GM21367 (cell line): ENCODE results near the gene FLNB.

Source experiments
- ATAC-seq: cut with Tn5 transposase; IDR thresholded peaks from one replicate; pipeline ENCODE4 v1.9.1; 2021; ENCODE audit not compliant: unreplicated experiment

Gene FLNB

DNA sequence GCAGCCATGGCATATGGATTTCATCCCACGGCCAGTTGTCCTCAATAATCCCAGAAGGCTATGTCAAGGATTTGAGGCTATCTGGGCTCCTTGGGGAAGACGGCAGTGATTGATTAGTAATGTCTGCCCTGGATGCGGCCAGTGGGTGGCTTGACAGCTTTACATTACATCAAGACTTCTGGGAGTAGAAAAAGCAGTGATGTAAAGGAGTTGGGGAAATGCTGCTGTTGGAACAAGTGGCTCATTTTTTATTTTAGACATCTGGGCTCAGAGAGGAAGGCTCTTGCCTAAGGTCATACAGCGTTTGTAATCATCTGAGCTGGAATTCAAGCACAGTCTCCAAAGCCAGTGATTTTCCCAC, 94.1 kb downstream of the FLNB start:
- no peak for ATAC-seq

DNA sequence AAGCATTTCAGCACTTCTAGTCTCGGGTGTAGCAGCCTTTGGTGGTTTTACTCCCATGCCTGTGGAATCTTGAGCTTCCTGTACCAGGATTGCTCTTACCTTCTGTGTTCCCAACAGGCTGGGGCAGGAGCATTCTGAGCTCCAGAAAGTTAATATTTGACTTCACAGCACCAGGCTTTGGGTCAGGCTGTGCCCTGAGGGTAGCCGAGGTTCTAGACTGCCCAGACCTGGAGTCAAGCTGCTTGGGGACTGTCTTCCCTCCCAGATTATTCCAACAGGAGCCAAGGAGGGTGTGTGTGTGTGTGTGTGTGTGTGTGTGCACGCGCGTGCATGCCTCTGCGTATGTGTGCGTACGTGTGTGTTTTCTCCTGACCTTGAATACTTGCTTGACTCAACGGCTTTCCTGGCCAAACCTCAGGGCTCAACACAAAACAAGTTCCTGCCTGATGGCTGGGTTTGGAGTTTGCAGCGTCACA, 94.8 kb downstream of the FLNB start:
- no peak for ATAC-seq

GRCh38 chr3:58104151-58104550, 95.9 kb downstream of the FLNB start:
- ATAC-seq: no peak

- no peak for ATAC-seq
Measured at GRCh38 chr3:58104712-58105111, 96.5 kb downstream of the FLNB start.

- ATAC-seq: no peak
Measured at GRCh38 chr3:58105196-58105595, 97.0 kb downstream of the FLNB start.

GRCh38 chr3:58106061-58106460, 97.8 kb downstream of the FLNB start:
- ATAC-seq: no peak

- ATAC-seq: no peak
Measured at GRCh38 chr3:58106640-58107039, 98.4 kb downstream of the FLNB start.

DNA sequence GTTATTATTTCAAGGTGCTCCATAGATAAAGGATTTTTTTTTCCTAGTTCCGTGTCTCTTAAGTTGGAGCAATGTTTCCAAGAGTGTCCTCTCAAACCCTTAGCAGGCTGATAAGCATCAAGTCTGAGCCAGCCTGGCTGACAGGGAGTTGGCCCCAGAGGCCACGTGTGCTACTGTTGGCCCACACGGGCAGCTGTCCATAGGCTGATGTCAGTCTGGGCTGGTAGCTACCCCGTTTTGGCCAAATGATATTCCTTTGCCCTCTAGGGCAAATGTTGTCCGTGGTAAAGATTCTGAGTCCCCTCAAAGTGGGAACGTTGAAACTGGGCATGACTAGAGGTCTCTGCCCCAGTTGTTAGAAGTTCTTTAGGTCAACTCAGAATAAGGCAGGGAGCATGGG, 99.4 kb downstream of the FLNB start:
- ATAC-seq: no peak

DNA sequence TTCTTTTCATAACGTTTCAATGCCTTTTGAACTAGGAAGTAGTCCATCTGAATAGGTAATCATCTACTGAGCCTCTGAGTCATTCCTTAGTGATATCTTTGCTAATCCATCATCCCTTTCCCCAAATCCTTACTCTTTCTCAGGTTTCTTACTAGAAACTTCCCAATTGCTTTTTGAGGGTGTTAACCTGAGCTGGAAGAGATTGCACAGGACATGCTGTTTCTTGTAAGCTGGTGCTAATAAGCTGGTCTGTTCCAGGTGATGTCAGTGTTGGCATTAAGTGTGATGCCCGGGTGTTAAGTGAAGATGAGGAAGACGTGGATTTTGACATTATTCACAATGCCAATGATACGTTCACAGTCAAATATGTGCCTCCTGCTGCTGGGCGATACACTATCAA, 101.5 kb downstream of the FLNB start:
- no peak for ATAC-seq

GRCh38 chr3:58111513-58112184, 103.4 kb downstream of the FLNB start:
- ATAC-seq: no peak

GRCh38 chr3:58112185-58112535, 103.9 kb downstream of the FLNB start:
- no peak for ATAC-seq

DNA sequence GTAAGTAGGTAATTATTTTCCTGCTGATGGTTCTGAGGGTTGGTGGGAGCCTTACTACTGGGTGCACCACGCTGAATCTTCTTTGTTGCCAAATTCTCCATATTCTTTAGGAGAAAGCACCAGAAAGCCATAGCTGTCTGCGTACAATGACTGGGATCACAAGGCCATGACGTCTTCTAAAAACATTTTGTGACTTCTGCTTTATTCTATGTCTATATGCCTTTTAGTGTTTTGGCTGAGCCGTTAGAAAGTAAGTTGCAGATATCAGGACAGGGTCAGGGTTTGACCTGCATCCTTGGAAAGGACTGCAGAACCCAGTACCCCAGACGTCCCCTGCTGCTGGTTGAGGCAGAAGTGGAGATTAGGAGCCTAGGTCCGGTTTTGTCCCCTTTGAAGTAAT, 107.0 kb downstream of the FLNB start:
- ATAC-seq: no peak

DNA sequence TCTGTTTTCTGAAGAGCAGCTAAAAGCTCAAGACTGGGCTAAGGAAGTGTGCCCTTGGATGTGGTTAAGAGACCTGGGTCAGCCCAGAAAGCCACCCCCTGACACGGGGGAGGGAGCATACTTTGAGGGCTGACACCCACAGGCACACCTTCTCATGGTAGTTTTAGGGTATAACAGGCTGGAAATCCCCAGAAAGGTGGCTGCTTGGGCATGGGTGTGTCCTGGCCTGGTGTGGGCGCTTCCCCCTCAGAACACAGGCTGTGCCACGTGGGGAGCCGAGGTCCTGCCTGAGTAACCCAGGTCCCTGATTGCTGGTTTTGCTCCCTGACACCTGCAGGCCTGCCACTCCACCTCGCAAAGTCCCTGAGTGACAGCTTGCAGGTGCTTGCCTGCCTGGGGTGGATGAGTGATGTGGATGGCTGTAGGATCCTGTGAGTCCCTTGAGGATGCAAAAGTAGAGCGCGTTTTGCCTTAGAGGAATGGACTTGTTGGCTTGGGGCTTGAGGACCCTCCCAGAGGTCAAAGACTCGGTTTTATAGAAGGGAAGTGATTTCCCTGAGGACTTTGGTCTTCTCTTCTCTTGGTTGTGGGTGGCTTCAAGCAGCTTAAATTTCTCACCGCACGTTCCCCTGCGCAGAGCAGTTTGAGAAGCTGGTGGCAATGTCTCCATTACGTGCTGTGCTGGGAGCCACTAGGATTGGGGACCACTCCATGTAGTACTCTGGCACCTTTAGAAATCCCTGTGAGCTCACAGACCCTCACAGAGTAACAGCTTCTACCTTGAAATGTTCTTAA, 108.1 kb downstream of the FLNB start:
- ATAC-seq: peak; percentile 49

GRCh38 chr3:58116985-58117384, 108.8 kb downstream of the FLNB start:
- no peak for ATAC-seq

GRCh38 chr3:58117561-58118181, 109.4 kb downstream of the FLNB start:
- no peak for ATAC-seq

DNA sequence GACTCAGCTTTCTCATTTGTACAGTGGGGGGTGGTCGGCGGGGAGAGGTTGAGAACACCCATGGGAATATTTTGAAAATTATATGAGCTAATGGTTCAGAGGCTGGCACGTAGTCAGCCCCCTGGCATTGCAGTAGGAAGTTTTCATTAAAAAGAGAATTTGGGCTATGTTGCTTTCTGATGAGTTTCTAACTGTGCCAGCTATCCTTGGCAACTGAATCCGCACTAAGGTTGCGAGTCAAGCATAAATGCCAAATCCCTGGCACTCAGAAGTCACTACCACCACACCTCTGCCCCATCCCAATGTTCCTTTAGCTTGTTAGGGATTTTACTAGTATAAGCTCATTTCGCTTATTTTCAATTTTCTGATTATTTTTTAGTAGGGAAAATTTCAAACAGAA, 111.0 kb downstream of the FLNB start:
- no peak for ATAC-seq

GRCh38 chr3:58120075-58120812, 112.0 kb downstream of the FLNB start:
- no peak for ATAC-seq

DNA sequence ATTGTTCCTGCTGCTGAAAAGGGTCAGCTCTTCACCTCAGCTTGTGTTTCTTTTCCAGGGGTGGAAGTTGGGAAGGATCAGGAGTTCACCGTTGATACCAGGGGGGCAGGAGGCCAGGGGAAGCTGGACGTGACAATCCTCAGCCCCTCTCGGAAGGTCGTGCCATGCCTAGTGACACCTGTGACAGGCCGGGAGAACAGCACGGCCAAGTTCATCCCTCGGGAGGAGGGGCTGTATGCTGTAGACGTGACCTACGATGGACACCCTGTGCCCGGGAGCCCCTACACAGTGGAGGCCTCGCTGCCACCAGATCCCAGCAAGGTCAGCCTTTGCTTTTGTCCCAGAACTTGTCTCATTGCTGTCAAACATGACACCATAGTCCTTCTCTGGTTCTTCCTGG, 113.0 kb downstream of the FLNB start:
- no peak for ATAC-seq

GRCh38 chr3:58122936-58123700, 114.9 kb downstream of the FLNB start:
- no peak for ATAC-seq

- no peak for ATAC-seq
Measured at GRCh38 chr3:58124387-58124786, 116.2 kb downstream of the FLNB start.
